ENCODE measurements around the gene GALNT8. TPM values are rescaled to one million over a fixed set of nuclear protein-coding genes. Genes with fewer than 3 reads are reported as not detected.

The GALNT8 gene
- total and polyA plus RNA-seq, 5 donors from 2014 or later = 2.0 to 7.3 (median 3.5) TPM

GRCh38 chr12:4813741-4814140 is 93.5 kb downstream of the GALNT8 start:
- H3K27ac ChIP-seq (ENCODE audit: insufficient read depth, low read length, poor library complexity, severe bottlenecking) = no peak overlapping the region
- Mint-ChIP-seq H3K27me3 (peaks cover 14% of the 10 kb centered on the region), H3K27ac (peak overlapping the region in 1 of 3 donors; percentile 26), H3K4me1 (peaks cover 8 to 74% (median 47%) of the 10 kb centered on the region in 4 donors), H3K9me3 (no peaks in the 10 kb centered on the region), H3K36me3 (peaks cover 4% of the 10 kb centered on the region), H3K4me3 (peak overlapping the region in 1 of 4 donors; percentile 96)
- H3K4me3 ChIP-seq (ENCODE audit: low read depth, low read length) = no peak overlapping the region
- DNase-seq = no peak
- ATAC-seq (ENCODE audit: low read depth in 2 of 2) = no peak
- H3K4me1 ChIP-seq (ENCODE audit: control insufficient read depth, insufficient read depth, low read length, poor library complexity, severe bottlenecking) = peaks cover 49% of the 10 kb centered on the region
- H3K27me3 ChIP-seq (ENCODE audit: control insufficient read depth, insufficient read depth, low read length) = no peaks in the 10 kb centered on the region
- no peaks in the 10 kb centered on the region for H3K9me3 ChIP-seq (ENCODE audit: control insufficient read depth in 2 of 2, low read length in 2 of 2)
- no peaks in the 10 kb centered on the region for H3K36me3 ChIP-seq (ENCODE audit: control insufficient read depth, insufficient read depth, low read length)

- H3K4me3 Mint-ChIP-seq = peak overlapping the region in 1 of 4 donors; percentile 52
- Histone ChIP-seq H3K9me3 (ENCODE audit: control insufficient read depth in 2 of 2, low read length in 2 of 2) (no peaks in the 10 kb centered on the region), H3K4me1 (ENCODE audit: control insufficient read depth, insufficient read depth, low read length, poor library complexity, severe bottlenecking) (peaks cover 41% of the 10 kb centered on the region), H3K27ac (ENCODE audit: insufficient read depth, low read length, poor library complexity, severe bottlenecking) (no peak overlapping the region), H3K36me3 (ENCODE audit: control insufficient read depth, insufficient read depth, low read length) (no peaks in the 10 kb centered on the region), H3K4me3 (ENCODE audit: low read depth, low read length) (no peak overlapping the region), H3K27me3 (ENCODE audit: control insufficient read depth, insufficient read depth, low read length) (no peaks in the 10 kb centered on the region)
- no peaks in the 10 kb centered on the region for H3K9me3 Mint-ChIP-seq
- peaks cover 8 to 76% (median 47%) of the 10 kb centered on the region in 4 donors for H3K4me1 Mint-ChIP-seq
- ATAC-seq (ENCODE audit: low read depth in 2 of 2) (no peak), DNase-seq (no peak)
- H3K27me3 Mint-ChIP-seq = peaks cover 14% of the 10 kb centered on the region
- H3K27ac Mint-ChIP-seq = peak overlapping the region in 2 of 3 donors; percentile 20 to 38
- H3K36me3 Mint-ChIP-seq = peaks cover 4% of the 10 kb centered on the region
These were observed 94.3 kb downstream of the GALNT8 start for GRCh38 chr12:4814485-4814884.

DNA sequence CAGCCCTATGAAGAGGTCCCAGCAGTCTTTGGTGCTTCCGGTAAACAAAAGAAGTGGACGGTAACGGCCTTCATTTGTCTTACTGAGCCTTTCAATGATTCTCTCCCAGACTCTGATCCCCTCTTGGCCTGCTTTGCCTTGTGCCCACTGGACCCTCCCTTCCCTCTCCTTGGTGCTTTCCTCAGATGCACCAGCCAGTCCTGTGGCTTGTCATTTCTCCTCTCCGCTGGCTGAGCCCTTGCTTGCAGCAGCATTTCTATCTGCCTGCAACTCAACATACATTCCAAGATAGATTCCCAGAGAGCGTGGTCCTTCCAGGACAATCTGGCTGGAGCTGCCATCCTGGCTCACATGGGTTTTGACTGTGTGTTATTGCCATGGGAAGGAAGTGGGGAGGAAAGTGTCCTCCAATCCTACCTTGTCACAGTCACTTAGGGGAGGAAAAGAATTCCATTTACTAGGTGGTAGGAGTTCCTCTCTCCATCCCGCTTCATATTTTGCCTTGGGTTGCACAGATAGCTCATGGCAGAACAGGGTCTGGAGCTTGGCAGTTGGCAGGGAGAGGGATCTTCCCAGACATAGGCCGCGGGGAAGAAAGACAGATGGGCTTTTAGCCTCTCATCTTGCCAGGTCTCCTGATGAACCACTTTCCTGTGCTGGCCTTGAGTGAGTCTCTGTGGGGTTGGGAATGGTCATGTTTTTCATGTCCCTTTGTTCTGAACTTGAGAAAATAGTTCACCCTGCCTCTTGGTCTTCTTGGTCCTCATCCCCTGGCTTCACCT is 96.7 kb downstream of the GALNT8 start:
- peak overlapping the region in 2 of 3 donors; percentile 31 to 63 for H3K27ac Mint-ChIP-seq
- no peak for DNase-seq

GRCh38 chr12:4817880-4818279 is 97.7 kb downstream of the GALNT8 start:
- DNase-seq = peak in 1 of 3 donors; percentile 35
- Mint-ChIP-seq H3K27ac (peak overlapping the region; percentile 31 to 76 (median 63)), H3K36me3 (no peaks in the 10 kb centered on the region), H3K4me3 (peak overlapping the region in 3 of 4 donors; percentile 19 to 64 (median 39)), H3K27me3 (peaks cover 5% of the 10 kb centered on the region), H3K9me3 (no peaks in the 10 kb centered on the region), H3K4me1 (peaks cover 12 to 56% (median 39%) of the 10 kb centered on the region in 4 donors)
- Histone ChIP-seq H3K27ac (ENCODE audit: insufficient read depth, low read length, poor library complexity, severe bottlenecking) (no peak overlapping the region), H3K4me1 (ENCODE audit: control insufficient read depth, insufficient read depth, low read length, poor library complexity, severe bottlenecking) (peaks cover 21% of the 10 kb centered on the region), H3K9me3 (ENCODE audit: control insufficient read depth in 2 of 2, low read length in 2 of 2) (no peaks in the 10 kb centered on the region), H3K27me3 (ENCODE audit: control insufficient read depth, insufficient read depth, low read length) (no peaks in the 10 kb centered on the region), H3K4me3 (ENCODE audit: low read depth, low read length) (no peak overlapping the region), H3K36me3 (ENCODE audit: control insufficient read depth, insufficient read depth, low read length) (no peaks in the 10 kb centered on the region)
- ATAC-seq (ENCODE audit: low read depth in 2 of 2) = no peak

More for the DNA sequence above, 96.7 kb downstream of the GALNT8 start:
- Histone ChIP-seq H3K36me3 (ENCODE audit: control insufficient read depth, insufficient read depth, low read length) (no peaks in the 10 kb centered on the region), H3K4me3 (ENCODE audit: low read depth, low read length) (no peak overlapping the region), H3K4me1 (ENCODE audit: control insufficient read depth, insufficient read depth, low read length, poor library complexity, severe bottlenecking) (peaks cover 28% of the 10 kb centered on the region), H3K9me3 (ENCODE audit: control insufficient read depth in 2 of 2, low read length in 2 of 2) (no peaks in the 10 kb centered on the region), H3K27ac (ENCODE audit: insufficient read depth, low read length, poor library complexity, severe bottlenecking) (no peak overlapping the region), H3K27me3 (ENCODE audit: control insufficient read depth, insufficient read depth, low read length) (no peaks in the 10 kb centered on the region)
- no peak for ATAC-seq (ENCODE audit: low read depth in 2 of 2)
- Mint-ChIP-seq H3K4me1 (peaks cover 15 to 60% (median 40%) of the 10 kb centered on the region in 4 donors), H3K27me3 (peaks cover 5% of the 10 kb centered on the region), H3K4me3 (peak overlapping the region in 1 of 4 donors; percentile 39), H3K9me3 (no peaks in the 10 kb centered on the region), H3K36me3 (no peaks in the 10 kb centered on the region)

DNA sequence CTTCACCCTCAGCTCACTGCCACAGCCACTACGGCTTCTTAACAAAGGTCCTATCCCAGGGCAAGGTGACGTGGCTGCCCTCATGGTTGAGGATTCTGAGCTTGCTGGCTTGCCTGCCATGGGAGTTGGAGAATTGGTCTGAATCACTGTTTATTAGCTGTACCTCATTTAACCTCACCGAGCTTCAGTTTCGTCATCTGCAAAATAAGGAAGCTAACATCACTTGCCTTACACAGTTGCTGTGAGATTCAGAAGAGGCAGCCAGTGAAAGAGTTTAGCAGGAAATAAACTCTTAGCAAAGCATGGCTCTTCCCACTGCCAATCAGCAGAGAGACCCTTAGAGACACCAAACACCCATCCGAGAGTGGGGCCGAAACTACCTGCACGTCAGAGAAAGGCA is 99.5 kb downstream of the GALNT8 start:
- no peaks in the 10 kb centered on the region for H3K9me3 Mint-ChIP-seq
- H3K27ac Mint-ChIP-seq = peak overlapping the region in 1 of 3 donors; percentile 8
- peaks cover 5% of the 10 kb centered on the region for H3K27me3 Mint-ChIP-seq
- peaks cover 6 to 55% (median 36%) of the 10 kb centered on the region in 4 donors for H3K4me1 Mint-ChIP-seq
- no peaks in the 10 kb centered on the region for H3K36me3 Mint-ChIP-seq
- Histone ChIP-seq H3K27ac (ENCODE audit: insufficient read depth, low read length, poor library complexity, severe bottlenecking) (no peak overlapping the region), H3K36me3 (ENCODE audit: control insufficient read depth, insufficient read depth, low read length) (no peaks in the 10 kb centered on the region), H3K9me3 (ENCODE audit: control insufficient read depth in 2 of 2, low read length in 2 of 2) (no peaks in the 10 kb centered on the region), H3K4me3 (ENCODE audit: low read depth, low read length) (no peak overlapping the region), H3K4me1 (ENCODE audit: control insufficient read depth, insufficient read depth, low read length, poor library complexity, severe bottlenecking) (peaks cover 13% of the 10 kb centered on the region), H3K27me3 (ENCODE audit: control insufficient read depth, insufficient read depth, low read length) (no peaks in the 10 kb centered on the region)
- DNase-seq = no peak
- H3K4me3 Mint-ChIP-seq = no peak overlapping the region
- no peak for ATAC-seq (ENCODE audit: low read depth in 2 of 2)

- Histone ChIP-seq H3K4me1 (ENCODE audit: control insufficient read depth, insufficient read depth, low read length, poor library complexity, severe bottlenecking) (peaks cover 27% of the 10 kb centered on the region), H3K27me3 (ENCODE audit: control insufficient read depth, insufficient read depth, low read length) (no peaks in the 10 kb centered on the region), H3K4me3 (ENCODE audit: low read depth, low read length) (no peak overlapping the region), H3K9me3 (ENCODE audit: control insufficient read depth in 2 of 2, low read length in 2 of 2) (no peaks in the 10 kb centered on the region), H3K27ac (ENCODE audit: insufficient read depth, low read length, poor library complexity, severe bottlenecking) (no peak overlapping the region), H3K36me3 (ENCODE audit: control insufficient read depth, insufficient read depth, low read length) (no peaks in the 10 kb centered on the region)
- ATAC-seq (ENCODE audit: low read depth in 2 of 2) (no peak), DNase-seq (no peak)
- H3K36me3 Mint-ChIP-seq = no peaks in the 10 kb centered on the region
- peaks cover 17 to 61% (median 44%) of the 10 kb centered on the region in 4 donors for H3K4me1 Mint-ChIP-seq
- H3K27ac Mint-ChIP-seq = no peak overlapping the region
- H3K4me3 Mint-ChIP-seq = no peak overlapping the region
- no peaks in the 10 kb centered on the region for H3K9me3 Mint-ChIP-seq
- no peaks in the 10 kb centered on the region for H3K27me3 Mint-ChIP-seq
These were observed 100.8 kb downstream of the GALNT8 start for GRCh38 chr12:4820971-4821370.

Measured in CD4-positive, CD25-positive, alpha-beta regulatory T cell (primary cell).